Mucosa of stomach (tissue), 1 donor: ENCODE results near the gene CCDC7.
"Not testable (repeated sequence)": the region's sequence is repeated elsewhere in the genome, so short reads cannot be mapped to it uniquely, and the experiment has no call there.

Experiments used
- H3K27me3 ChIP-seq: one replicate; pipeline ENCODE4 v1.7.0; 2013; ENCODE audit warnings: mild to moderate bottlenecking, low read length; ENCODE audit not compliant: control insufficient read depth, insufficient read depth
- H3K36me3 ChIP-seq: one replicate; pipeline ENCODE4 v1.7.0; 2013; ENCODE audit warnings: low read length; ENCODE audit not compliant: control insufficient read depth, insufficient read depth
- H3K4me1 ChIP-seq: one replicate; pipeline ENCODE4 v1.7.0; 2013; ENCODE audit warnings: mild to moderate bottlenecking, low read length; ENCODE audit not compliant: control insufficient read depth, insufficient read depth
- H3K4me3 ChIP-seq: one replicate; pipeline ENCODE4 v1.7.0; 2013; ENCODE audit warnings: low read length
- H3K9ac ChIP-seq: one replicate; pipeline ENCODE4 v1.7.0; 2013; ENCODE audit warnings: mild to moderate bottlenecking, low read length, moderate library complexity
- H3K9me3 ChIP-seq: one replicate; pipeline ENCODE4 v1.7.0; 2013; ENCODE audit warnings: mild to moderate bottlenecking, low read length, moderate library complexity; ENCODE audit not compliant: control insufficient read depth
- donor health status: Pancreatic carcinoma.

Gene CCDC7

DNA sequence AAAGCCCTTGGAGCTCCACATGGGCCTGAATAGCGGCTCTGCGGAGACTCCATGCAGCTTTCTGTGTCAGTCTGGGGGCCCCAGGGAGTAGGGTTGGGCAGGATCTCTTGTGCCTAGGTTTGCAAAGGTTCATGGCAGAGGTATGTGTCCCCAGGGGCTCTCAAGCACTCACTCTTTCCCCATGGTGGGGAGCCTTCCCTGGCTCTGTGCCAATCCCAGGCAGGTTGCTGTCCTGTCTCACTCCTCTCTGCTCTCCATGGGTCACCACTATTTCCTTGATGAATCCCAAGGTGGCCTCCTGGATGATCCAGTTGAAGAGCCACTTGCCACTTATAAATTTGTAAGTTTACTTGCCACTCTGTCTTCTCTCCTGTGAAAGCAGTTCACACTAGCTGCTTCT is 238.4 kb downstream of the CCDC7 start:
- no peaks in the 10 kb centered on the region for H3K27me3 ChIP-seq

DNA sequence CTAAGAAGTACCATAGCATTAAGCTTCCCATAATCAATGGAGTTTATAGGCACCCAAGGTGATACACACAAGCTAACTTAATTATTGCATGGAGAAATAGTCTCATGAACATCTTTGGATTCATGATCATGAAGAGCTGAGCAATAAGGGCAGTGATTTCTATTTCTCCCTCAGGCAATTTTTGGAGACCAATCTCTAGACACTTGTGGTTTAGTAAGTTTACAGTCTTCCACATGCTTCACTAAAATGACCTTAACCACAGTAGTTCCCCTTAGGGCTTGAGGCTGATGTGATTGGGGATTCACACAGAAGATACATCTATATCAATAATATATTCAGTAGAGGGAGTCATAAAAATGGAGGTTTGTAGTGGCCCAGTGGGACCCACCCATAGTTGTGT is 241.2 kb downstream of the CCDC7 start:
- Histone ChIP-seq H3K4me1 (no peaks in the 10 kb centered on the region), H3K4me3 (no peak overlapping the region), H3K27me3 (no peaks in the 10 kb centered on the region), H3K9me3 (no peaks in the 10 kb centered on the region), H3K36me3 (no peaks in the 10 kb centered on the region), H3K9ac (no peak overlapping the region)

More for the DNA sequence above, 238.4 kb downstream of the CCDC7 start:
- H3K4me1 ChIP-seq = no peaks in the 10 kb centered on the region
- H3K36me3 ChIP-seq = no peaks in the 10 kb centered on the region
- H3K9ac ChIP-seq = no peak overlapping the region
- H3K9me3 ChIP-seq = no peaks in the 10 kb centered on the region
- no peak overlapping the region for H3K4me3 ChIP-seq

DNA sequence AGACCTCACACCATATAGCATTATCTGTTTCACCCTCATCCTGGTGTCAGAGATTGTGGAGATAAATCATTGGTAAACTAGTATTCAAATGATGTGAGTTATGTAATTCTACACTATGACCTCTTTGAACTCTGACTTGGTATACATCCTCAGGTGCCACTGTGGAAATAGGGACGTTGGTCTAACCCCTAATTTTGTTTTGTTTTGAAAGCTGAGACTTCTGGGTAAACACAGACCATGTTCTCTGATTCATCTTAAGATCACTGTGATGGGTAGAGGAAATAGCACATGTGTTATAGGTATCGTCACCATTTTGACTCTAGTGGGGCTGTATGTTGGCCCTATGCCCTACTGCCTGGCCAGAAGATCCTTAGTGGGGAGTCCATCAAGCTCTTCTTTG is 241.6 kb downstream of the CCDC7 start:
- Histone ChIP-seq H3K4me3 (no peak overlapping the region), H3K36me3 (no peaks in the 10 kb centered on the region), H3K9ac (no peak overlapping the region), H3K9me3 (no peaks in the 10 kb centered on the region), H3K27me3 (no peaks in the 10 kb centered on the region), H3K4me1 (no peaks in the 10 kb centered on the region)

DNA sequence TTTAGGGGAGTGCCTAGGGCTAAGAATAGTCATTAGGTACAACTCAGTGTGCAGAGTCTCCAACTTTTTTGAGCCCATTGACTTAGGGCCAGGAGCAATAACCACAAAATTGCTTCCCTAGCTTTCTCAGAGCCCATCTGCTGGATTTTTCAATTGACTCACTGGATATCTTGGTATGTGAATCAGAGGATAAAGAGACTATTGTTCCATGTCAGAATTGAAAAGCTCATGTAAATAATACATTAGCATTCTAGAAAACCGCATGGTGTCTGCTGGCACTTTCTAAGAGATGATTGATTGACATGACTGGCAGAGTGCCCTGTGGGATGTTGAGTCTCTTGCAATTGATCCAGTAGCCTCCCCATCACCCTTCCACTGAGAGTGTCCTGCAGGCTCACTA is 246.2 kb downstream of the CCDC7 start:
- Histone ChIP-seq H3K27me3 (no peaks in the 10 kb centered on the region), H3K36me3 (no peaks in the 10 kb centered on the region), H3K9ac (no peak overlapping the region), H3K9me3 (no peaks in the 10 kb centered on the region), H3K4me1 (no peaks in the 10 kb centered on the region), H3K4me3 (no peak overlapping the region)

- H3K36me3 ChIP-seq = no peaks in the 10 kb centered on the region
- H3K9ac ChIP-seq = no peak overlapping the region
- H3K27me3 ChIP-seq = no peaks in the 10 kb centered on the region
Observed at GRCh38 chr10:32693441-32693979, 247.6 kb downstream of the CCDC7 start.

DNA sequence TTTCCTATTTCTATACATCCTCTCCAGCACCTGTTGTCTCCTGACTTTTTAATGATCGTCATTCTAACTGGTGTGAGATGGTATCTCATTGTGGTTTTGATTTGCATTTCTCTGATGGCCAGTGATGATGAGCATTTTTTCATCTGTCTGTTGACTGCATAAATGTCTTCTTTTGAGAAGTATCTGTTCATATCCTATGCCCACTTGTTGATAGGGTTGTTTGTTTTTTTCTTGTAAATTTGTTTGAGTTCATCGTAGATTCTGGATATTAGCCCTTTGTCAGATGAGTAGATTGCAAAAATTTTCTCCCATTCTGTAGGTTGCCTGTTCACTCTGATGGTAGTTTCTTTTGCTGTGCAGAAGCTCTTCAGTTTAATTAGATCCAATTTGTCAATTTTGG is 253.7 kb downstream of the CCDC7 start:
- not testable (repeated sequence) for H3K9ac ChIP-seq, H3K36me3 ChIP-seq, H3K27me3 ChIP-seq, H3K4me1 ChIP-seq, H3K9me3 ChIP-seq, H3K4me3 ChIP-seq

More at GRCh38 chr10:32693441-32693979, 247.6 kb downstream of the CCDC7 start:
- H3K4me3 ChIP-seq = no peak overlapping the region
- no peaks in the 10 kb centered on the region for H3K9me3 ChIP-seq
- no peaks in the 10 kb centered on the region for H3K4me1 ChIP-seq

- H3K27me3 ChIP-seq = no peaks in the 10 kb centered on the region
- no peak overlapping the region for H3K9ac ChIP-seq
- no peaks in the 10 kb centered on the region for H3K9me3 ChIP-seq
- H3K4me1 ChIP-seq = no peaks in the 10 kb centered on the region
- no peak overlapping the region for H3K4me3 ChIP-seq
- no peaks in the 10 kb centered on the region for H3K36me3 ChIP-seq
Observed at GRCh38 chr10:32713560-32713959, 267.6 kb downstream of the CCDC7 start.

DNA sequence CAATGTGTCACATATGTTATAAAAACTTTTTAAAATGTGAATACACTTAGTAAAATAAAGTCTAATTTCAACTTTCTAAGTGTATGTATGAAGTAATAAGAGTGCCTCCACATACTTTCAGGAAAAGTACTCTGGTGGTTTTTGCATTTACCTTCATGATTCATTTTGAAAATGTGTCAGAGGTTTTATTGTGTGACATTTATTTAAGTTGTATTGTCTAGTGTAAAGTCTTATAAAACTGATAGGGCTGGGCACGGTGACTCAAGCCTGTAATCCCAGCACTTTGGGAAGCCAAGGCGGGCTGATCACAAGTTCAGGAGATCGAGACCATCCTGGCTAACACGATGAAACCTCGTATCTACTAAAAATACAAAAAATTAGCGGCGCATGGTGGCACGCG is 285.6 kb downstream of the CCDC7 start:
- H3K4me1 ChIP-seq = no peaks in the 10 kb centered on the region
- no peak overlapping the region for H3K4me3 ChIP-seq
- H3K9me3 ChIP-seq = no peaks in the 10 kb centered on the region
- H3K9ac ChIP-seq = no peak overlapping the region
- no peaks in the 10 kb centered on the region for H3K27me3 ChIP-seq
- H3K36me3 ChIP-seq = no peaks in the 10 kb centered on the region

- no peaks in the 10 kb centered on the region for H3K36me3 ChIP-seq
- no peak overlapping the region for H3K9ac ChIP-seq
- H3K9me3 ChIP-seq = no peaks in the 10 kb centered on the region
- no peak overlapping the region for H3K4me3 ChIP-seq
- H3K27me3 ChIP-seq = no peaks in the 10 kb centered on the region
- H3K4me1 ChIP-seq = no peaks in the 10 kb centered on the region
Observed at GRCh38 chr10:32738958-32739357, 293.0 kb downstream of the CCDC7 start.

- Histone ChIP-seq H3K9ac (no peak overlapping the region), H3K27me3 (no peaks in the 10 kb centered on the region), H3K4me3 (no peak overlapping the region), H3K36me3 (no peaks in the 10 kb centered on the region), H3K9me3 (no peaks in the 10 kb centered on the region), H3K4me1 (no peaks in the 10 kb centered on the region)
Observed at GRCh38 chr10:32744321-32744720, 298.4 kb downstream of the CCDC7 start.

- H3K4me3 ChIP-seq = no peak overlapping the region
- no peaks in the 10 kb centered on the region for H3K9me3 ChIP-seq
- H3K36me3 ChIP-seq = no peaks in the 10 kb centered on the region
- no peak overlapping the region for H3K9ac ChIP-seq
- H3K4me1 ChIP-seq = no peaks in the 10 kb centered on the region
- H3K27me3 ChIP-seq = no peaks in the 10 kb centered on the region
Observed at GRCh38 chr10:32746869-32747268, 300.9 kb downstream of the CCDC7 start.

DNA sequence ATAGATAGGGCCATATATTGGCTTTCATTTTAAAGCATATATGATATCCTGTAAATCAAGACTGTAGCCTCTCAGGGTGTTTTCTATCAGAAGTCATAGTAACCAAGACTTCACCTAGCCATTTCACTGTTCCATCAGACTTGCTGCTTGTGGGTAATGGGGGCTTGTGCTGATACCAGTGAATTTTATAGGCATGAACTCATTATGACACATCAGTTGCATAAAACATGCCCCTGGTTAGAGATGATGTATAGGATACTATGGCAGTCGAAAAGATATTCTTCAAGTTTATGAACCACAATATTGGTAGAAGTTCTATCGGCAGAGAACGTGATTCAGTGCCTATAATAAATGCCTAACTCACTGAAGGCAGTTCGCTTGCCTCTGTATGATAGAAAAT is 305.6 kb downstream of the CCDC7 start:
- no peaks in the 10 kb centered on the region for H3K36me3 ChIP-seq
- no peak overlapping the region for H3K9ac ChIP-seq
- no peaks in the 10 kb centered on the region for H3K27me3 ChIP-seq
- no peaks in the 10 kb centered on the region for H3K9me3 ChIP-seq
- no peaks in the 10 kb centered on the region for H3K4me1 ChIP-seq
- H3K4me3 ChIP-seq = no peak overlapping the region

DNA sequence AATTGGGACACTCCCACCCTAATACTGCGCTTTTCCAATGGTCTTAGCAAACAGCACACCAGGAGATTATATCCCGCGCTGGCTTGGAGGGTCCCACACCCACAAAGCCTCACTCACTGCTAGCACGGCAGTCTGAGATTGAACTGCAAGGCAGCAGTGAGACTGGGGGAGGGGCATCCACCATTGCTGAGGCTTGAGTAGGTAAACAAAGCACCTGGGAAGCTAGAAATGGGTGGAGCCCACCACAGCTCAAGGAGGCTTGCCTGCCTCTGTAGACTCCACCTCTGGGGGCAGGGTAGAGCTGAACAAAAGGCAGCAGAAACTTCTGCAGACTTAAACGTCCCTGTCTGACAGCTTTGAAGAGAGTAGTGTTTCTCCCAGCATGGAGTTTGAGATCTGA is 309.0 kb downstream of the CCDC7 start:
- H3K36me3 ChIP-seq, H3K9ac ChIP-seq, H3K4me3 ChIP-seq, H3K4me1 ChIP-seq, H3K9me3 ChIP-seq, H3K27me3 ChIP-seq: not testable (repeated sequence)
